RKO (cell line): Measurements from ENCODE around the gene PBX3.
A peak's percentile ranks its signal among the peaks of the same experiment; 100 is the strongest.

ENCODE experiments used
- DNase-seq: peaks from one replicate; pipeline ENCODE4 v3.0.0-alpha.2; 2016; ENCODE audit warnings: low spot score

PBX3 gene

GRCh38 chr9:125977223-125977622 lies 230.1 kb downstream of the PBX3 start:
- peak; percentile 28 for DNase-seq

DNA sequence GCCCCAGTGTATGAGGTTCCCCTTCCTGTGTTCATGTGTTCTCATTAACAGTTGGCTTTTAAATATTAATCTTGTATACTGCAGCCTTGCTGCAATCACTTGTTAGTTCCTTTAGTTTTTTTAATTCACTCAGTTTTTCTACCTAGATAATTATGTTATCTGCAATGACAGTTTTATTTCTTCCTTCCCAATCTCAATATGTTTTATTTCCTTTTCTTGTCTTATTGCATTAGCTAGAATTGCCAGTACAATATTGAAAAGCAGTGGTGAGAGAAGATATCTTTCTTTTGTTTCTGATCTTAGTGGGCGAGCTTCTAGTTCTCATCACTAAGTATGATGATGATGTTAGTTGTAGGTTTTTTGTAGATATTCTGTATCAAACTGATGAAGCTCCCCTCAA lies 232.2 kb downstream of the PBX3 start:
- no peak for DNase-seq

GRCh38 chr9:125982798-125983406 lies 235.7 kb downstream of the PBX3 start:
- no peak for DNase-seq

- DNase-seq, result no peak
Observed at GRCh38 chr9:125983681-125984080, 236.5 kb downstream of the PBX3 start.

GRCh38 chr9:125984461-125984860 lies 237.3 kb downstream of the PBX3 start:
- no peak for DNase-seq

DNA sequence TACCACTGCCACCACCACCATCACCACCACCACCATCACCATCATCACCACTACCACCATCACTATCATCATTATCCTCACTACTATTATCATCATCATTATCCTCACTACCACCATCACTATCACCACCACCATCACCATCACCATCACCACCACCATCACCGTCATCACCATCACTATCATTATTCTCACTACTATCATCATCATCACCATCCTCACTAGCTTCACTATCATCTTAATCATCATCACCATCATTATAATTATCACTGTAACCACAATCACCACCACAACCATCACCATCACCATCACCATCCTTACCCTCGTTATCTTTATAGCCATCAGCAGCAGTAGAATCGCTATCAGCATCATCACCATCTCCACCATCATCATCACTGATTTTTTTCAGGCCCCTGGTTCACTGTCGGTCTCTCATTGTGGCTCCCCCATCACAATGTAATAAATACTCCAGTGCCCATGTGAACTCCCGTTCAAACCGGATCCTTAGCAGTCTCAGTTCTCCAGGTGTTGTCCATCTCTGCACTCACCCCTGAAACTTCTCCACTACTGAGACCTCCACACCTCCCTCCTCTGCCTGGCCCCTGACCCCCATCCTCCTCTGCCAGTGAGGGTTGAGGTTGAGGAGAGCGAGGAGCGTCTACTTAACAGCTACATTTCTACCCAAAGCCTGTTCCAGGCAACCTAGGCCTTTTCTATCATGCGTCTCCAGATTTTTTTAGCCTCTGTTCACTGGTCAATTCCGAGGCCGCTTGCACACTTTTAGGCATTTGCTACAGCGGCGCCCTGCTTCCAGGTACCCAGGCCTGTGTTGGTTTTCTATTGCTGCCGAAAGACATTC lies 238.2 kb downstream of the PBX3 start:
- no peak for DNase-seq

- no peak for DNase-seq
Observed at GRCh38 chr9:125985998-125986655, 239.0 kb downstream of the PBX3 start.

DNA sequence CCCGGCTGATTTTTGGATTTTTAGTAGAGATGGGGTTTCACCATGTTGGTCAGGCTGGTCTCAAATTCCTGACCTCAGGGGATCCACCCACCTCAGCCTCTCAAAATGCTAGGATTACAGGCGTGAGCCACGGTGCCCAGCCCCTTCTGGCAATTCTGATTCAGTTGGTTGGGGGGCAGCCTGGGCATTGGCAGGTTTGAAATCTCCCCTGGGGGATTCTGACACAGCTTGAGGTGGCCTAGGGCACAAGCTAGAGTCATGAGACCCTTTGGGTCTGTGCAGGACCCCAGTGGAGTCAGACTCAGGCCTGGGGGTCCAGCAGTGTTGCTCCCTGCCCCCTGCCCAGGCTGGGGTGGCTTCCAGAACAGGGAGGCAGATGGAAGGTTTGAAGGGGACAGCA lies 239.8 kb downstream of the PBX3 start:
- no peak for DNase-seq

DNA sequence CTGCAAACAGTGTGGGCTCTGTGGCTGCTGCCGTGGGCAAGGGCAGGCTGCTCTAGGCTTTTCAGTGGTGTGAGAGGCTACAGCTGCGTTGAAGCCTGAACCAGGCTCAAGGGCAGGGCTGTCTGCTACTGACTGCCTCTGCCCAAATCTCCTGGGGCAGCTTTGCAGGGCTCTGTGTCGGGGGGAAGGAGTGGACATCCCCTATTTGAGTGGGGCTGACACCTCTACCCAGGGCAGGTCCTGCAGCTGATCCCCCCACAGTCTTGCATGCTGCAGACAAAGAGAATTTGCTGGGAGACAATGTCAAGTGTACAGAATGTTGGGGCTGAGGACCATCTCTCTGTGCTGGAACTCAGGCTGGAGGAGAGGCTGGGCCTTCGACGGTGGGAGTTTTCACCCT lies 240.2 kb downstream of the PBX3 start:
- no peak for DNase-seq

GRCh38 chr9:125988479-125989050 lies 241.4 kb downstream of the PBX3 start:
- no peak for DNase-seq

- DNase-seq, result no peak
Observed at GRCh38 chr9:125989090-125989501, 241.9 kb downstream of the PBX3 start.

DNA sequence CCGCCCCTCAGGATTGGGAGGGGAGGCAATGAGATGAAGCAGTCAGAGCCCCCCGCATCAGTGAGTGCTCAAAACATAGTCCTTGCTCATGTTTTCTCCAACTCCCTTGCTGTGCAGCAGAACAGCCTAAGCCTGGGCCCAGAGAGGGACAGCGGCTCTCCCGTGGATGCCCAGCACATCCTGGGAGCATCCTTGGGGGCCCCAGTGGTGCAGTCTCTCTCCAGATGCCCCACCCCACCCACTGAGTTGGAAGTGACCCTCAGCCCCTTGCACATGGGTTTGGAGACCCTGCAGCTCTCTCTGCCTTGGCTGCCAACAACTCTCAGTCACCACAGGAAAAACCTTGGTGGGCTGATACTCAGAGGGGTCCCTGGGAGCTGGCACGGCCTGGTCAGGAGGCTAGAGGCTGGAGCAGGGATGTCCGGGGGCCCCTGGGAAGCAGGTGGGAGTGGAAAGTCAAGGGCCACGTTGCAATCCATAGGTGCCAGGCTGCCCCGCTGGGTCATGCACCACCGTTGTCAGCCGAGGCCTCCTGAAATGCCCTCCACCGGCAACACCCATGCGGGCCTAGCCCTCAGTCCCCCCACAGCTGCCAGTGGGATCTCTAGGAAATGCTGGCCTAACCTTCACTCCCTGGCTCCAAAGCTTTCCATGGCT lies 242.5 kb downstream of the PBX3 start:
- DNase-seq, result no peak

DNA sequence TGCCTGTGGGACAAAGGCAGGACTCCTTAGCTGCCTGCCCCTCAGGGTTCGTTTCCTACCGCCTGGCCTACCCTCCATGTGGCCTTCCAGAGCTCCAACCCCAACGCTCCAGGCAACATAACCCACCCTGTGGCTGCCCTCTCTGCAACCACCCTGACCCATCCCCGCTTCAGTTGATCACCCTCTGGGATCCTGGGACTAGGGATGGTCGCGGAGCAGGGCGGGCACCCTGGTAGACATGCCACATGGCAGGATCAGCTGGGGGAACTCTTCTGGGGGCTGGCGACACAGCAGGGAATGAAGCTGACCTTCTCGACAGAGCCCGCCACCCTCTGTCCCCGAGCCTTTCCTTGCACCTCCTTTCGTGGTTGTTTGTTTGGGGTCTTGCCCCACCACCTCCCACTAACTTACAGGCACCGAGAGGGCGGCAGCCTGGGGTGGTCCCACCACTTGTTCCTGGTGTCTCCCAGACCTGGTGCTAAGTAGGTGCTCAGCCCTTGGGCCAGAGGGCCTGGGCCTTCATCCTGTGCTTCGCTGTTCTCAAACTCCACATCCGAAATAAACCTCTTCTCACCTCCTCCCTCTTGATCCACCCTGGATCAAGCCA lies 243.1 kb downstream of the PBX3 start:
- no peak for DNase-seq

DNA sequence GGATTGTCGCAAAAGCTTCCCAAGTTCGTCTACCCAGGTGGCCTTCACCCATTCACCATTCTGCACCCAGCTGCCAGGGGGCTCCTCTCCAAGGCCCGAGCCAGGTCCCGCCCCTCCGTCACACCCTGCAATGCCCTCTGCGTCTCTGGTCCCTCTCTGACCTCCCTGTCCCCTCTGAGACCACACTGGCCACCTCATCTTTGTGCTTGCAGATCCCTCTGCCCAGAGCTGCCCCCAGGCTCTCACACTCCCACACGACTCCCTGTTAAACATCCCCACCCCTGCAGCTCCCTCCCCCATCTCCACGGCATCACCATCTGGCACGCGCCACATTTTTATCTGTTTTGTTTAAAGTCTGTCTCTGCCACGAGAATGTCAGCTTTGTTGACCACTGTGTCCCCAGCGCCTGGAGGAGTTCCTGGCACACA lies 243.6 kb downstream of the PBX3 start:
- no peak for DNase-seq

GRCh38 chr9:125991886-125992529 lies 244.8 kb downstream of the PBX3 start:
- no peak for DNase-seq

DNA sequence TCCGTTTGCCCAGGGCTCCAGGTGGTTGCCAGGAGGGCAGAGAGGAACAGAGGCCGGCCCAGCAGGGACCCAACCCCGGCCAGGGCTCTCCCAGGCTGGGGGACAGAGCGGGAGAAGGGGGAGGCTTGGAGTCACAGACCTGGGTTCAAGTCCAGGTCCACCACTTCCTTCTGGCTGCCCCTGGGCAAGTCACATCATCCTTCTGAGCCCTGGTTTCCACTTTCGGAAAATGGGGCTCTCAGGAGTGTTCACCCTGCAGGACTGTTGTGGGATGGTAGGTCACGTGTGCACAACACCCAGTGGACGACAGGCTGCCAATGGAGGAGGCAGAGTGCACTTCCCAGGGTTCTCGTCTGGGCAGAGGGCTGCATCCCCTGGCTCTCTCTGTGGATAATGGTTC lies 245.4 kb downstream of the PBX3 start:
- DNase-seq, result no peak

GRCh38 chr9:125993466-125993865 lies 246.3 kb downstream of the PBX3 start:
- no peak for DNase-seq

GRCh38 chr9:125994066-125994943 lies 247.1 kb downstream of the PBX3 start:
- DNase-seq, result no peak

GRCh38 chr9:125995006-125995405 lies 247.8 kb downstream of the PBX3 start:
- DNase-seq, result no peak

DNA sequence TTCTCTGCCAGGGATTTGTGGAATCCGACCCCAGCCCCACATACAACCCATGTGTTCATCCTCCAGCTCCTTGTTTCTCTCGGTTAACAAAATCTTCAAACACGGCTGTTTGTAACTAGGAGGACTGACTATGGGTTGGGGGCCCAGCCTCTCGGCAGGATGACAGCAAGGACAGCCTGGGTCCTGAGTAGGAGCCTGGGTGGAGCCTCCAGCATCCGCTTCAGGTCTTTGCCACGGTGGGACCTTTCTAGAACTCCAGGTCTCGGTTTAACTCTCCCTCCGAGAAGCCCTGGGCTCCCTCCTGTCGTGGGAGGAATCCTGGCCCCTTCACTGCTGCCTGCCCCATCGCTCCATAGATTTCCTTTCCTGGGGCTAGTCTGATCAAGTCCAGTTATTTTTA lies 248.5 kb downstream of the PBX3 start:
- DNase-seq, result no peak
